Activated CD4-positive, alpha-beta memory T cell treated with anti-CD3 and anti-CD28 coated beads, Interleukin-2, amount 10 ng/mL, durations not matched to agents 7 days and 5 days (primary cell): ENCODE data around the gene MCL1. TPM values are rescaled to one million over a fixed set of nuclear protein-coding genes. Genes with fewer than 3 reads are reported as not detected.
"Not testable (repeated sequence)": the region's sequence is repeated elsewhere in the genome, so short reads cannot be mapped to it uniquely, and the experiment has no call there.

Experiments
- CTCF ChIA-PET: fragments of 350-600 bp; sonication (Branson Sonifier 250); formaldehyde crosslinking; loops from one replicate; lab custom pipeline; 2021; ENCODE audit warnings: antibody characterized with exemption, inconsistent platforms; lab: Charles Lee
- POLR2A ChIA-PET: fragments of 350-600 bp; sonication (Branson Sonifier 250); formaldehyde crosslinking; loops from one replicate; lab custom pipeline; 2021; ENCODE audit warnings: antibody characterized with exemption; lab: Charles Lee
- DNase-seq: peaks from one replicate; pipeline ENCODE4 v3.0.0-alpha.2; 2020
- H3K27ac Mint-ChIP-seq: one replicate; pipeline ENCODE4 v1.8.0; 2021; ENCODE audit warnings: mild to moderate bottlenecking, mixed read lengths
- H3K27me3 Mint-ChIP-seq: one replicate; pipeline ENCODE4 v1.8.0; 2021; ENCODE audit warnings: mixed read lengths
- H3K36me3 Mint-ChIP-seq: one replicate; pipeline ENCODE4 v1.8.0; 2021; ENCODE audit warnings: low read depth, mixed read lengths
- H3K4me1 Mint-ChIP-seq: one replicate; pipeline ENCODE4 v1.8.0; 2021; ENCODE audit warnings: mixed read lengths
- H3K4me3 Mint-ChIP-seq: one replicate; pipeline ENCODE4 v1.8.0; 2021; ENCODE audit warnings: mild to moderate bottlenecking, mixed read lengths
- H3K9me3 Mint-ChIP-seq: one replicate; pipeline ENCODE4 v1.8.0; 2021; ENCODE audit warnings: mixed read lengths
- total RNA-seq, 2 experiments: library from RNA; stranded (reverse); gene quantifications; one replicate each; pipeline ENCODE4 v1.2.3, GENCODE V29; 2021

MCL1 gene
- total RNA-seq, 2 experiments from 2014 or later = 470 to 472 TPM

- Mint-ChIP-seq H3K36me3 (peaks cover 77% of the 10 kb centered on the region), H3K27me3 (no peaks in the 10 kb centered on the region), H3K9me3 (no peaks in the 10 kb centered on the region), H3K27ac (peak overlapping the region; percentile 95), H3K4me1 (peaks cover 43% of the 10 kb centered on the region), H3K4me3 (peak overlapping the region; percentile 98)
- CTCF ChIA-PET = interaction anchor here (0.7 to 13.3 kb wide), 5 partner anchors 13 to 53 kb away, joined by 3 to 282 read pairs (median 3); partner anchors contain the start of gene ENSA
- no peak for DNase-seq
- POLR2A ChIA-PET = interaction anchor here (0.9 to 21.2 kb wide), 11 partner anchors 9 to 690 kb away, joined by 3 to 1377 read pairs (median 7); partner anchors contain the start of genes CERS2, ENSA, PLEKHO1 and RPRD2
These were observed 2.4 kb downstream of the MCL1 start for GRCh38 chr1:150576794-150577556.

- Mint-ChIP-seq H3K4me3 (peak overlapping the region; percentile 98), H3K9me3 (no peaks in the 10 kb centered on the region), H3K27me3 (no peaks in the 10 kb centered on the region), H3K36me3 (peaks cover 81% of the 10 kb centered on the region), H3K4me1 (peaks cover 48% of the 10 kb centered on the region), H3K27ac (peak overlapping the region; percentile 99)
- ChIA-PET CTCF (interaction anchor here (0.7 to 13.3 kb wide), 5 partner anchors 12 to 53 kb away, joined by 3 to 282 read pairs (median 3); partner anchors contain the start of gene ENSA), POLR2A (interaction anchor here (0.9 to 21.2 kb wide), 10 partner anchors 9 to 689 kb away, joined by 3 to 1377 read pairs (median 8); partner anchors contain the start of genes CERS2, ENSA, PLEKHO1 and RPRD2)
- no peak for DNase-seq
These were observed 3.1 kb downstream of the MCL1 start for GRCh38 chr1:150576367-150576711.

GRCh38 chr1:150575518-150576366 is 3.7 kb downstream of the MCL1 start:
- CTCF ChIA-PET = interaction anchor here (0.8 to 13.3 kb wide), 4 partner anchors 12 to 52 kb away, joined by 3 to 282 read pairs (median 26); no protein-coding TSS in a partner anchor
- Mint-ChIP-seq H3K36me3 (peaks cover 87% of the 10 kb centered on the region), H3K27me3 (no peaks in the 10 kb centered on the region), H3K4me3 (peak overlapping the region; percentile 98), H3K4me1 (peaks cover 50% of the 10 kb centered on the region), H3K9me3 (no peaks in the 10 kb centered on the region), H3K27ac (peak overlapping the region; percentile 99)
- no peak for DNase-seq
- POLR2A ChIA-PET = interaction anchor here (1.2 to 21.2 kb wide), 6 partner anchors 12 to 689 kb away, joined by 3 to 1377 read pairs (median 62); partner anchors contain the start of genes ENSA and RPRD2

- H3K27me3 Mint-ChIP-seq = no peaks in the 10 kb centered on the region
- peaks cover 89% of the 10 kb centered on the region for H3K36me3 Mint-ChIP-seq
- DNase-seq = no peak
- ChIA-PET CTCF (interaction anchor here (0.8 to 13.3 kb wide), 3 partner anchors 11 to 46 kb away, joined by 4 to 282 read pairs (median 48); no protein-coding TSS in a partner anchor), POLR2A (interaction anchor here (1.2 to 21.2 kb wide), 5 partner anchors 11 to 688 kb away, joined by 3 to 1377 read pairs (median 114); partner anchors contain the start of gene ENSA)
- H3K4me3 Mint-ChIP-seq = peak overlapping the region; percentile 98
- peak overlapping the region; percentile 99 for H3K27ac Mint-ChIP-seq
- peaks cover 50% of the 10 kb centered on the region for H3K4me1 Mint-ChIP-seq
- no peaks in the 10 kb centered on the region for H3K9me3 Mint-ChIP-seq
These were observed 4.3 kb downstream of the MCL1 start for GRCh38 chr1:150575072-150575489.

GRCh38 chr1:150574260-150575071 is 4.9 kb downstream of the MCL1 start:
- no peaks in the 10 kb centered on the region for H3K27me3 Mint-ChIP-seq
- no peaks in the 10 kb centered on the region for H3K9me3 Mint-ChIP-seq
- no peak for DNase-seq
- peak overlapping the region; percentile 98 for H3K4me3 Mint-ChIP-seq
- peak overlapping the region; percentile 99 for H3K27ac Mint-ChIP-seq
- ChIA-PET POLR2A (interaction anchor here (3.2 to 21.2 kb wide), 4 partner anchors 11 to 688 kb away, joined by 9 to 1377 read pairs (median 182); partner anchors contain the start of gene ENSA), CTCF (interaction anchor here (0.8 to 13.3 kb wide), 3 partner anchors 10 to 47 kb away, joined by 4 to 282 read pairs (median 48); no protein-coding TSS in a partner anchor)
- H3K36me3 Mint-ChIP-seq = peaks cover 95% of the 10 kb centered on the region
- peaks cover 54% of the 10 kb centered on the region for H3K4me1 Mint-ChIP-seq

GRCh38 chr1:150573648-150574071 is 5.8 kb downstream of the MCL1 start:
- H3K36me3 Mint-ChIP-seq = peaks cover 94% of the 10 kb centered on the region
- not testable (repeated sequence) for H3K9me3 Mint-ChIP-seq, H3K27me3 Mint-ChIP-seq, DNase-seq
- peaks cover 61% of the 10 kb centered on the region for H3K4me1 Mint-ChIP-seq
- peak overlapping the region; percentile 99 for H3K27ac Mint-ChIP-seq
- POLR2A ChIA-PET = interaction anchor here (1.0 to 21.2 kb wide), 7 partner anchors 10 to 485 kb away, joined by 3 to 1377 read pairs (median 114); partner anchors contain the start of genes ENSA and TARS2
- peak overlapping the region; percentile 78 for H3K4me3 Mint-ChIP-seq
- CTCF ChIA-PET = interaction anchor here (13.3 kb wide), 1 partner anchor 10 kb away, joined by 282 read pairs; no protein-coding TSS in a partner anchor

- peaks cover 90% of the 10 kb centered on the region for H3K36me3 Mint-ChIP-seq
- peaks cover 66% of the 10 kb centered on the region for H3K4me1 Mint-ChIP-seq
- ChIA-PET POLR2A (interaction anchor here (0.8 to 21.2 kb wide), 7 partner anchors 9 to 485 kb away, joined by 3 to 1377 read pairs (median 4); partner anchors contain the start of genes ENSA and TARS2), CTCF (interaction anchor here (0.7 to 13.3 kb wide), 2 partner anchors 9 to 77 kb away, joined by 3 to 282 read pairs; no protein-coding TSS in a partner anchor)
- H3K4me3 Mint-ChIP-seq = peak overlapping the region; percentile 78
- no peaks in the 10 kb centered on the region for H3K27me3 Mint-ChIP-seq
- no peaks in the 10 kb centered on the region for H3K9me3 Mint-ChIP-seq
- peak overlapping the region; percentile 99 for H3K27ac Mint-ChIP-seq
- no peak for DNase-seq
These were observed 6.3 kb downstream of the MCL1 start for GRCh38 chr1:150572918-150573647.

GRCh38 chr1:150568594-150568966 is 10.8 kb downstream of the MCL1 start:
- ChIA-PET CTCF (interaction anchor here (11.0 to 13.3 kb wide), 3 partner anchors 5 to 48 kb away, joined by 264 to 282 read pairs (median 282); partner anchors contain the start of gene MCL1), POLR2A (interaction anchor here (1.2 to 21.2 kb wide), 9 partner anchors 5 to 490 kb away, joined by 4 to 1377 read pairs (median 15); partner anchors contain the start of genes ADAMTSL4, ANP32E, ENSA and MCL1)
- no peak for DNase-seq
- H3K9me3 Mint-ChIP-seq = no peaks in the 10 kb centered on the region
- H3K36me3 Mint-ChIP-seq = peaks cover 56% of the 10 kb centered on the region
- peak overlapping the region; percentile 99 for H3K27ac Mint-ChIP-seq
- peaks cover 93% of the 10 kb centered on the region for H3K4me1 Mint-ChIP-seq
- peak overlapping the region; percentile 78 for H3K4me3 Mint-ChIP-seq
- no peaks in the 10 kb centered on the region for H3K27me3 Mint-ChIP-seq

GRCh38 chr1:150567717-150568593 is 11.5 kb downstream of the MCL1 start:
- Mint-ChIP-seq H3K27me3 (no peaks in the 10 kb centered on the region), H3K4me3 (peak overlapping the region; percentile 78), H3K9me3 (no peaks in the 10 kb centered on the region), H3K27ac (peak overlapping the region; percentile 99), H3K36me3 (peaks cover 50% of the 10 kb centered on the region), H3K4me1 (peaks cover 93% of the 10 kb centered on the region)
- ChIA-PET POLR2A (interaction anchor here (0.8 to 21.2 kb wide), 16 partner anchors 4 to 589 kb away, joined by 3 to 1377 read pairs (median 6); partner anchors contain the start of genes ADAMTSL4, ANP32E, APH1A and CERS2), CTCF (interaction anchor here (0.9 to 13.3 kb wide), 5 partner anchors 4 to 53 kb away, joined by 3 to 282 read pairs (median 264); partner anchors contain the start of genes FALEC and MCL1)
- DNase-seq = peak; percentile 69

- peak; percentile 83 for DNase-seq
- H3K27me3 Mint-ChIP-seq = no peaks in the 10 kb centered on the region
These were observed 12.1 kb downstream of the MCL1 start for GRCh38 chr1:150567341-150567716.

More at GRCh38 chr1:150567341-150567716, 12.1 kb downstream of the MCL1 start:
- Mint-ChIP-seq H3K4me3 (peak overlapping the region; percentile 78), H3K27ac (peak overlapping the region; percentile 99), H3K36me3 (peaks cover 46% of the 10 kb centered on the region), H3K4me1 (peaks cover 93% of the 10 kb centered on the region), H3K9me3 (no peaks in the 10 kb centered on the region)
- ChIA-PET POLR2A (interaction anchor here (0.8 to 21.2 kb wide), 15 partner anchors 3 to 589 kb away, joined by 3 to 1377 read pairs (median 7); partner anchors contain the start of genes ADAMTSL4, ANP32E, APH1A and CERS2), CTCF (interaction anchor here (0.6 to 11.3 kb wide), 5 partner anchors 8 to 52 kb away, joined by 3 to 282 read pairs (median 3); partner anchors contain the start of genes FALEC and MCL1)
